Activated CD8-positive, alpha-beta memory T cell treated with anti-CD3 and anti-CD28 coated beads, Interleukin-2, amount 10 ng/mL, durations not matched to agents 7 days and 5 days (primary cell): ENCODE results near the gene PTPRN2. TPM values are rescaled to one million over a fixed set of nuclear protein-coding genes. Genes with fewer than 3 reads are reported as not detected.

ENCODE experiments used
- ATAC-seq: fragments of 150-1000 bp; cut with Tn5 transposase; one replicate; pipeline ENCODE4 v1.10.0; 2021; ENCODE audit warnings: moderate library complexity
- CTCF ChIA-PET: fragments of 350-600 bp; sonication (Branson Sonifier 250); formaldehyde crosslinking; loops from one replicate; lab custom pipeline; 2021; ENCODE audit warnings: antibody characterized with exemption; lab: Charles Lee
- DNase-seq: peaks from one replicate; pipeline ENCODE4 v3.0.0-alpha.2; 2020
- H3K27ac Mint-ChIP-seq: one replicate; pipeline ENCODE4 v1.8.0; 2021; ENCODE audit warnings: mild to moderate bottlenecking, mixed read lengths
- H3K27me3 Mint-ChIP-seq: one replicate; pipeline ENCODE4 v1.8.0; 2021; ENCODE audit warnings: mixed read lengths
- H3K36me3 Mint-ChIP-seq: one replicate; pipeline ENCODE4 v1.8.0; 2021; ENCODE audit warnings: mild to moderate bottlenecking, mixed read lengths
- H3K4me1 Mint-ChIP-seq: one replicate; pipeline ENCODE4 v1.8.0; 2021; ENCODE audit warnings: mixed read lengths
- H3K4me3 Mint-ChIP-seq: one replicate; pipeline ENCODE4 v1.8.0; 2021; ENCODE audit warnings: mild to moderate bottlenecking, moderate library complexity, mixed read lengths
- H3K9me3 Mint-ChIP-seq: one replicate; pipeline ENCODE4 v1.8.0; 2022; ENCODE audit warnings: low read depth, mixed read lengths
- total RNA-seq, 2 experiments: library from RNA; stranded (reverse); gene quantifications; one replicate each; pipeline ENCODE4 v1.2.3, GENCODE V29; 2021

The PTPRN2 gene
- total RNA-seq, 2 experiments from 2014 or later = 3.2 to 5.7 TPM

DNA sequence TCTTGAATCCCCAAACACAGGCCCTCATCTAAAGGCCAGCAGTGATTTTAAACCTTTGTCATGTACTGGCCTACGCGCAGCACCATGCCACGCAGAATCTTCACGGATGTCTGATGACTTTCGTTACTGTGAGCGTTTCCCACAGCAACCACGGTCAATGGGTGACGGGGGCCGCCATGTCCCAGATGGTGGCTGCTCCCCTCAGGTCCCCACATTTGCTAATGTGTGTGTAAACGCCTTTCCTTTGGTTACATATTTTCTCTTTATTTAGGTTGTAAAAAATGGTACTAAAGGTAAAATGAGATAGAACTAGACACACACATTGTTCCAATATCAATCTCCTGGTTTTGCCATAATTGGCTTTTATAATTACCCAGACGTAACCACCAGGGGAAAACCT is 699.0 kb downstream of the PTPRN2 start:
- ATAC-seq = no peak
- no peaks in the 10 kb centered on the region for H3K36me3 Mint-ChIP-seq
- CTCF ChIA-PET = no interaction called here
- H3K9me3 Mint-ChIP-seq = no peaks in the 10 kb centered on the region
- H3K27me3 Mint-ChIP-seq = peaks cover 4% of the 10 kb centered on the region
- H3K4me1 Mint-ChIP-seq = peaks cover 5% of the 10 kb centered on the region
- DNase-seq = no peak
- H3K4me3 Mint-ChIP-seq = no peak overlapping the region
- H3K27ac Mint-ChIP-seq = no peak overlapping the region

DNA sequence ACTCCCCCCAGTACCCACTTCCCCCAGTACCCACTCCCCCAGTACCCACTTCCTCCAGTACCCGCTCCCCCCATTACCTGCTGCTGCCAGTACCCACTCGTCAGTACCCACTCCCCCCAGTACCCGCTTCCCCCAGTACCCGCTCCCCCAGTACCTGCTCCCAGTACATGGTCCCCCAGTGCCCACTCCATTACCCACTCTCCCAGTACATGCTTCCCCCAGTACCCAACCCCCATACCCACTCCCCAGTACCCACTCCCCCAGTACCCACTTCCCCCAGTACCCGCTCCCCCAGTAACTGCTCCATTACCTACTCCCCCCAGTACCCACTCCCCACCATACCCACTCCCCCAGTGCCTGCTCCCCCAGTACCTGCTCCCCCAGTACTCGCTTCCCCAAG is 700.2 kb downstream of the PTPRN2 start:
- no peak overlapping the region for H3K4me3 Mint-ChIP-seq
- H3K4me1 Mint-ChIP-seq = peaks cover 5% of the 10 kb centered on the region
- no peak overlapping the region for H3K27ac Mint-ChIP-seq
- H3K27me3 Mint-ChIP-seq = peaks cover 4% of the 10 kb centered on the region
- CTCF ChIA-PET = no interaction called here
- no peaks in the 10 kb centered on the region for H3K36me3 Mint-ChIP-seq
- DNase-seq = no peak
- ATAC-seq = no peak
- no peaks in the 10 kb centered on the region for H3K9me3 Mint-ChIP-seq

DNA sequence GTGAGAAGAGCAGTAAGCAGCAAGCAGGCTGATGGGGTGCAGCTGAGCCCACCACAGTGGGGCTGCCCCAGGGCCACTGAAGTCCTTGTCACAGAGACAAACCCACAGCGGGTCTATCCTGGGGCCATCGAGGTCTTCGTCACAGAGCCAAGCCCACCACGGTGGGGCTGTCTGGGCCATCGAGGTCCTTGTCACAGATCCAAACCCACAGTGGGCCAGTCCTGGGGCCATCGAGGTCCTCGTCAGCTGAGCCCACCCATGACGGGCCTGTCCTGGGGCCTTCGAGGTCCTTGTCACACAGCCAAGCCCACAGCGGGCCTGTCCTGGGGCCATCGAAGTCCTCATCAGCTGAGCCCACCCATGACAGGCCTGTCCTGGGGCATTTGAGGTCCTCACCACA is 700.9 kb downstream of the PTPRN2 start:
- H3K36me3 Mint-ChIP-seq = no peaks in the 10 kb centered on the region
- H3K27me3 Mint-ChIP-seq = peaks cover 4% of the 10 kb centered on the region
- H3K4me3 Mint-ChIP-seq = no peak overlapping the region
- no peak for ATAC-seq
- no peaks in the 10 kb centered on the region for H3K9me3 Mint-ChIP-seq
- peaks cover 5% of the 10 kb centered on the region for H3K4me1 Mint-ChIP-seq
- CTCF ChIA-PET = no interaction called here
- no peak overlapping the region for H3K27ac Mint-ChIP-seq
- DNase-seq = no peak

DNA sequence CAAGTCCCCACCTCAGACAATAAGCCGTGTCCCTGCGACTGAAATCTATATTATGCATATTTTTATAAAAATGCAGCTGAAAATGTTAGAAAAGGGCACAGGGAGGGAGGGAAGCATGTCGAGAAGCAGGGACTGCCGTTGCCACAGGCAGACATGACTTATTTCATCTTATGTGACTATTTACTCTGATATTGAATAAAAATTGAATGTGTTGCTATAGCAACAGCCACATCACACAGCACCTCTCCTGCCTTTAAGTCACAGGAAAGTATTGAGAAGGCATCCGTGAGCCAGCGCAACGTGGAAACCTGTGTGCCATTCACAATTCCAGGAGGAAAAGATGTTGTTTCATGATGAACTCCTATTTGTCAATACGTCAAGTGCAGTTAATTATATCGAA is 701.4 kb downstream of the PTPRN2 start:
- CTCF ChIA-PET = no interaction called here
- no peaks in the 10 kb centered on the region for H3K9me3 Mint-ChIP-seq
- no peak for ATAC-seq
- peaks cover 4% of the 10 kb centered on the region for H3K27me3 Mint-ChIP-seq
- no peak overlapping the region for H3K4me3 Mint-ChIP-seq
- DNase-seq = no peak
- no peaks in the 10 kb centered on the region for H3K36me3 Mint-ChIP-seq
- H3K27ac Mint-ChIP-seq = no peak overlapping the region
- H3K4me1 Mint-ChIP-seq = peaks cover 3% of the 10 kb centered on the region

DNA sequence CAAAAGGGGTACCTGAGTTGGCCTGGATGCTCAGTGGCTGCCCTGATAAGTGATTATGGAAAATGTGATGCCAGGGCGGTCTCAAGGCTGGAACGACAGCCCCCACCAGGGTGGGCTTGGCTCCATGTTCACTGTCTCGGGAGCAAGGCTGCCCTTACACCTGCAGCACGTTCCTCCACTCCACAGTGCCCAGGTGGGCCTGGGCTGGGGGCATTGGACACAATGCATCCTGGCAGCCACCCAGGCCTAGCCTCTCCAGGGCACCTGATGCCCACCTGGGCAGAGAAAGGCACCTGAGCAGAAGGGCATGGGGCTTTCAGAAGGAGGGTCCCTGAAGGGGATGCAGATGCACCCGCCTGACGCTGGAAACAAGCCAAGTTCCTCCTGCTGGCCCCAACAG is 702.5 kb downstream of the PTPRN2 start:
- no peak overlapping the region for H3K27ac Mint-ChIP-seq
- peaks cover 4% of the 10 kb centered on the region for H3K36me3 Mint-ChIP-seq
- ATAC-seq = no peak

DNA sequence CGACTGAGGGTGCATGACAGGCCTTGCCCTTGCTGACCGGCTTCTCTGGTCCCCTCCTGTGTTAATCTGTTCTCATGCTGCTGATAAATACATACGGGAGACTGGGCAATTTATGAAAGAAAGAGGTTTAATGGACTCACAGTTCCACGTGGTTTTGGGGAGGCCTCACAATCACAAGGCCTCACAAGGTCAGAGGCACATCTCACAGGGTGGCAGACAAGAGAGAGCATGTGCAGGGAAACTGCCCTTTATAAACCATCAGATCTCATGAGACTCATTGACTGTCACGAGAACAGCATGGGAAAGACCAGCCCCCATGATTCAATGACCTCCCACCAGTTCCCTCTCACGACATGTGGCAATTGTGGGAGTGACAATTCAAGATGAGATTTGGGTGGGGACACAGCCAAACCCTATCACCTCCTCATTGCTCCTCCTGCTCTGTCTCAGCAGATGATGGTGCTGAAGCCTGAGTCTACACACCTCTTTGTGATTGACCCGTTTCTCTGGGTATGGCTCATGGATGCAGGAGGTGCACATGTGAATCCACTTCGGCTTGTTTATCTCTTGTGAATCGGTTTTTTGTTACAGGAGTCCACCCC is 703.1 kb downstream of the PTPRN2 start:
- CTCF ChIA-PET = no interaction called here
- no peak overlapping the region for H3K4me3 Mint-ChIP-seq
- H3K4me1 Mint-ChIP-seq = no peaks in the 10 kb centered on the region
- peaks cover 4% of the 10 kb centered on the region for H3K36me3 Mint-ChIP-seq
- no peaks in the 10 kb centered on the region for H3K27me3 Mint-ChIP-seq
- DNase-seq (no peak), ATAC-seq (no peak)
- no peak overlapping the region for H3K27ac Mint-ChIP-seq
- H3K9me3 Mint-ChIP-seq = peaks cover 9% of the 10 kb centered on the region

More for the DNA sequence above, 702.5 kb downstream of the PTPRN2 start:
- H3K4me3 Mint-ChIP-seq = no peak overlapping the region
- H3K9me3 Mint-ChIP-seq = peaks cover 8% of the 10 kb centered on the region
- H3K27me3 Mint-ChIP-seq = peaks cover 4% of the 10 kb centered on the region
- H3K4me1 Mint-ChIP-seq = no peaks in the 10 kb centered on the region
- CTCF ChIA-PET = no interaction called here
- DNase-seq = no peak

GRCh38 chr7:157881048-157881771 is 706.4 kb downstream of the PTPRN2 start:
- H3K9me3 Mint-ChIP-seq = peaks cover 9% of the 10 kb centered on the region
- no peak overlapping the region for H3K4me3 Mint-ChIP-seq
- H3K27me3 Mint-ChIP-seq = no peaks in the 10 kb centered on the region
- no peak overlapping the region for H3K27ac Mint-ChIP-seq
- peaks cover 4% of the 10 kb centered on the region for H3K36me3 Mint-ChIP-seq
- no peaks in the 10 kb centered on the region for H3K4me1 Mint-ChIP-seq
- DNase-seq (no peak), ATAC-seq (no peak)
- CTCF ChIA-PET = no interaction called here

DNA sequence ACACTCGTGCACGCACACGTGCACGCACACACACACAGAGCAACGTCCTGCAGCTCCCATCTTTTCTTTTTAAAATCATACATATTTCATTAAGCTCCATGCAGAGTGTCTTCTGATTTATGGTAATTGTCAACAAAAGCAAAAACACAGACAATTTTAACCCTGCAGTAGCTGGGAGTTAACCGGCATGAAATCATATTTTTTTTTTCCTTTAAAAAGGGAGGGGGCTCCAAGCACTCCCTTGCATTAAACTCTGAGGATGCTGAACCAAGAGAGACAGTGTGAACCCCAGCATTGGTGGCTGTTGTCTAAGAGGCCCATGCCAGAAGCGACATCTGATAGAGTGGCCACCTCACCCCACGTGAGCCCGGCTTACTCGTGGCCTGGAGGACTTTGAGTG is 708.2 kb downstream of the PTPRN2 start:
- Mint-ChIP-seq H3K9me3 (peaks cover 9% of the 10 kb centered on the region), H3K27me3 (no peaks in the 10 kb centered on the region), H3K27ac (no peak overlapping the region), H3K4me1 (peaks cover 4% of the 10 kb centered on the region), H3K4me3 (no peak overlapping the region), H3K36me3 (peaks cover 4% of the 10 kb centered on the region)
- DNase-seq (no peak), ATAC-seq (no peak)
- CTCF ChIA-PET = interaction anchor here (1.2 kb wide), 1 partner anchor 11 kb away, joined by 3 read pairs; no protein-coding TSS in a partner anchor

DNA sequence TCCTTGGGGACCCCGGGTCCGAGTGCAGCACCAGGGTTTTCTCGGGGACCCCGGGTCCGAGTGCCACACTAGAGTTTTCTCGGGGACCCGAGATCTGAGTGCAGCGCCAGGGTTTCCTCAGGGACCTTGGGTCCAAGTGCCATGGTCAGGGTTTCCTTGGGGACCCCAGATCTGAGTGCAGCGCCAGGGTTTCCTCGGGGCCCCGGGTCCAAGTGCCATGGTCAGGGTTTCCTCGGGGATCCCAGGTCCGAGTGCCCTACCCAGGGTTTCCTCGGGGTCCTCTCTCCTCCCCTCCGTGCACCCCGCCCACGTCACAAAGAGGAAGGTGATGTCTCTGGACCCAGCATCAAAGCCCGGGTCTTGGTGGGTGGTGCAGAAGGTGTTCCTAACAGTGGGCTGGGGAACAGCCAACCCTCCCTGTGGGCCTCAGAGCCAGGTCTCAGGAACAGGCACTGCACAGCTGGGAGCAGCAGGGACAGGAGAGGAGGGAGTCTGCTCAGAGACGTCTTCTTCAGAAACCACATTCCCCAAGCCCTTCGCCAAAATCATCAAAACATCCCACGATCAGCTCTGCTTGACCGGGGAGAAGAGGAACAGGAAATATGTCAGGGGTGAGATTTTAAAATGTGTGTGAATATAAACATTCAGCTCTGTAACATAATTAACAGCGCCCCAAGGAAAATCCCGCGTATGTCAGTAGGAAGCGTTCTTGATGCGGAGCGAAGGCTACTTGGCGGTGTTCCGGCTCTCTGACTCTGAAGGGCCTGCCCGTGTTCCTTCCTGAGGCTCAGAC is 710.1 kb downstream of the PTPRN2 start:
- no peak for DNase-seq
- no peak overlapping the region for H3K4me3 Mint-ChIP-seq
- ATAC-seq = no peak
- no peaks in the 10 kb centered on the region for H3K27me3 Mint-ChIP-seq
- H3K4me1 Mint-ChIP-seq = peaks cover 4% of the 10 kb centered on the region
- no peak overlapping the region for H3K27ac Mint-ChIP-seq
- H3K9me3 Mint-ChIP-seq = peaks cover 9% of the 10 kb centered on the region
- CTCF ChIA-PET = no interaction called here
- peaks cover 4% of the 10 kb centered on the region for H3K36me3 Mint-ChIP-seq

- Mint-ChIP-seq H3K4me1 (peaks cover 4% of the 10 kb centered on the region), H3K36me3 (peaks cover 4% of the 10 kb centered on the region), H3K4me3 (no peak overlapping the region), H3K27ac (no peak overlapping the region), H3K9me3 (peaks cover 9% of the 10 kb centered on the region), H3K27me3 (no peaks in the 10 kb centered on the region)
- CTCF ChIA-PET = no interaction called here
- ATAC-seq (no peak), DNase-seq (no peak)
Measured at GRCh38 chr7:157876469-157877285, 710.9 kb downstream of the PTPRN2 start.

GRCh38 chr7:157875230-157876179 is 712.1 kb downstream of the PTPRN2 start:
- peaks cover 4% of the 10 kb centered on the region for H3K4me1 Mint-ChIP-seq
- no peak overlapping the region for H3K4me3 Mint-ChIP-seq
- H3K36me3 Mint-ChIP-seq = no peaks in the 10 kb centered on the region
- ATAC-seq (peak; percentile 68), DNase-seq (peak; percentile 54)
- H3K27me3 Mint-ChIP-seq = no peaks in the 10 kb centered on the region
- no peak overlapping the region for H3K27ac Mint-ChIP-seq
- peaks cover 4% of the 10 kb centered on the region for H3K9me3 Mint-ChIP-seq
- CTCF ChIA-PET = interaction anchor here (1.4 kb wide), 1 partner anchor 443 kb away, joined by 3 read pairs; no protein-coding TSS in a partner anchor

DNA sequence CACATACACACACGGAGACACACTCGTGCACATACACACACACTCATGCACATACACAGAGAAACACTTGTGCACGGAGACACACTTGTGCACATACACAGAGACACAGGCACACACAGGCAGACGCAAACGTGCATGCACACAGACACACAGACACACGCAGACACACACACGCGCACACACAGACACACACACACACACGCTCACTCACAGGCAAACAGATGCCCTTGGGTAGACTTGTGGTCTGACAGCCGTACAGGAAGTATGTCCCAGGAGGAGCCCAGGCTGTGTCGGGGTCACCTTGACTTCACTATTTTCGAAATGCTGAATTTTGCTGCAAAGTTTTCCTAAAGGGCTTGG is 712.8 kb downstream of the PTPRN2 start:
- Mint-ChIP-seq H3K9me3 (no peaks in the 10 kb centered on the region), H3K27ac (no peak overlapping the region), H3K4me1 (peaks cover 4% of the 10 kb centered on the region), H3K4me3 (peak overlapping the region; percentile 12), H3K27me3 (no peaks in the 10 kb centered on the region), H3K36me3 (no peaks in the 10 kb centered on the region)
- CTCF ChIA-PET = interaction anchor here (1.4 kb wide), 1 partner anchor 443 kb away, joined by 3 read pairs; no protein-coding TSS in a partner anchor
- no peak for DNase-seq
- no peak for ATAC-seq
